ENCODE measurements around the gene CAAP1.
"Not testable (repeated sequence)": the region's sequence is repeated elsewhere in the genome, so short reads cannot be mapped to it uniquely, and the experiment has no call there.

Gene CAAP1

GRCh38 chr9:26828391-26828955 lies 64.1 kb downstream of the CAAP1 start:
- DNase-seq = not testable (repeated sequence)

- DNase-seq = no peak
Measured at GRCh38 chr9:26814799-26815198, 77.8 kb downstream of the CAAP1 start.

GRCh38 chr9:26813247-26813646 lies 79.4 kb downstream of the CAAP1 start:
- no peak for DNase-seq

DNA sequence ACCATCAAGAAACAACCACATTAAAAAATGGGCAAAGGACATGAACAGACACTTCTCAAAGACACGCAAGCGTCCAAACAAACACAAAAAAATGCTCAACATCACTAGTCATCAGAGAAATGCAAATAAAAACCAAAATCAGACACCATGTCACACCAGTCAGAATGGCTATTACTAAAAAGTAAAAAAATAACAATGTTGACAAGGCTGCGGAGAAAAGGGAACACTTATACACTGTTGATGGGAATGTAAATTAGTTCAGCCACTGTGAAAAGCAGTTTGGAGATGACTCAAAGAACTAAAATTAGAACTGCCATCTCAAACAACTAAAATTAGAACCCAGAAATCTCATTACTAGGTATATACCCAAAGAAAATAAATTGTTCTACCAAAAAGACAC lies 80.4 kb downstream of the CAAP1 start:
- DNase-seq = no peak

DNA sequence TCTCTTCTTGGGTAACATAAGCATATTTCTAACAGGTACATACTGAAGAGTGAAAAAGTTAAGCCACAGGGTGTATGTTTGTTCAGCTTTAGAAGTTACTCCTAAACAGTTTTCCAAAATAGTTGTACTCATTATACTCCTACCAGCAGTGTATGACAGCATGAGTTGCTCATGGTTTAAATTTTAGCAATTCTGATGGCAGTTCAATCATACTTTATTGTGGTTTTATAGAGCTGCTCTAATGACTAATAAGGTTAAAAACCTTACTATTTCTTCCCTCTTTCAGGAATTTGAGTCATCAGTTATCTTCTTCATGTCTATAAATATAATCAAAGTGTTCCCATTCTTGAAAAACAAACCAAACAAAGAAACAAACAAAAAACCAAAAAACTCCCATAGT lies 81.5 kb downstream of the CAAP1 start:
- no peak for DNase-seq

- no peak for DNase-seq
Measured at GRCh38 chr9:26809795-26810194, 82.8 kb downstream of the CAAP1 start.

DNA sequence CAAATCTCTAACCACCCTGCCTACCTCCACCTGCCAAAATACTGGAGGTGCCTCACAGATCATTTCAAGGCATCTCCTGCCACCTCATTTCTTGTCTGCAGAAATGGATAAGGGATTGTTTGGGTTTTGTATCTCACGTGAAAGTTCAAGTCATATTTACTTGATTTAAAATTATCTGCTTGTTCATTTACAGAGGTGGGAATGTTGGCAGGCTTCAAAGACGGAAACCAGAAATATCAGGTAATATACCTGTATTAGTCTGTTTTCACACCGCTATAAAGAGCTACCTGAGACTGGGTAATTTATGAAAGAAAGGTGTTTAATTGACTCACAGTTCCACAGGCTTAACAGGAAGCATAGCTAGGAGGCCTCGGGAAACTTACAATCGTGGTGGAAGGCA lies 85.4 kb downstream of the CAAP1 start:
- DNase-seq = no peak

- DNase-seq = no peak
Measured at GRCh38 chr9:26802921-26803320, 89.7 kb downstream of the CAAP1 start.

DNA sequence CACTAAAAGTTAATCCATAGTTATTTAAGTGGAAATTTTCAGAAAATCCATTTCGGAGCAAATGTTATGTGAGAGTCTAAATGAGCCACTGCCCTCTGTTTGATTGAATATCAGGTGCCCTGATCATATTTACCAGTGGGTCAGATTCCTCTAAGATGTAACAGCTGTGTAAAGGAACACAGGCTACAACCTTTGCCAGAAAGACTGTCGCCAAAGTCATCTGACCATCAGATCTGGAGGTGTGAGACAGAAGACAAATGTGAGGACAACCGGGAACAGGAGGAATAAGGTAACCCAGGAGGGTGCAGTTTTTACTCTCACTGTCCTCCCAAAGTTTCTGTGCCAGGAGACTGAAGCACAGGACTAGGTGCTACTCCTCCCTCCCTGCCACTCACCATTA lies 90.8 kb downstream of the CAAP1 start:
- no peak for DNase-seq

- no peak for DNase-seq
Measured at GRCh38 chr9:26800322-26800721, 92.3 kb downstream of the CAAP1 start.

GRCh38 chr9:26791274-26791673 lies 101.3 kb downstream of the CAAP1 start:
- no peak for DNase-seq
